K562 (cell line): ENCODE results near the gene ADSS1. TPM values are rescaled to one million over a fixed set of nuclear protein-coding genes. Genes with fewer than 3 reads are reported as not detected.

Experiments used
- ATAC-seq: fragments of 200-7000 bp; cut with Tn5 transposase; 3 replicates; pipeline ENCODE4 v1.9.1; 2020; ENCODE audit warnings: moderate library complexity
- BruUV-seq: library from RNA; stranded (reverse); fragments of 400-500 nt; replicated peaks from 2 replicates; lab custom pipeline; 2021; lab: Mats Ljungman, UMichigan
- CTCF ChIA-PET: fragments of 300-600 bp; formaldehyde crosslinking; extraction: SDS; loops from one replicate; lab custom pipeline; 2021; ENCODE audit warnings: low intra/inter-chr PET ratio; lab: Yijun Ruan, JAX
- POLR2A ChIA-PET: fragments of 300-600, 350-650 bp; sonication (Branson Sonifier 250); formaldehyde crosslinking; extraction: SDS; loops from one replicate; lab custom pipeline; 2021; ENCODE audit warnings: antibody characterized with exemption, inconsistent platforms; lab: Yijun Ruan, JAX
- DNase-seq, 4 experiments: peaks; one replicate each; pipeline versions ENCODE4 v3.0.0 to v3.0.0-alpha.2; 2011 to 2018; ENCODE audit warnings: low spot score in 3 of 4, mixed read lengths in 3 of 4; ENCODE audit errors: extremely low read depth in 1 of 4
- FAIRE-seq: peaks from 2 replicates; lab custom pipeline; 2011; peaks lifted over from hg19 to GRCh38; lab: Jason Lieb, UNC
- H2AFZ ChIP-seq: 2 replicates; pipeline ENCODE4 v1.6.0; 2011; ENCODE audit warnings: low read depth, low read length, control low read depth, inconsistent platforms
- H3K27ac ChIP-seq: fragments of 200-600 bp; 3 replicates; pipeline ENCODE4 v1.8.0; 2011; ENCODE audit warnings: low read depth, mild to moderate bottlenecking, control low read depth, inconsistent platforms, low read length, moderate library complexity, mixed read lengths; ENCODE audit errors: extremely low read depth
- H3K27me3 ChIP-seq, 2 experiments: fragments of 300-600 bp in 1 of 2; 2 replicates in 1 of 2; 3 replicates in 1 of 2; pipeline versions ENCODE4 v1.6.0 to v1.8.0; 2011; ENCODE audit warnings: inconsistent platforms in 2 of 2, low read length in 2 of 2, mild to moderate bottlenecking in 1 of 2, mixed read lengths in 1 of 2, moderate library complexity in 1 of 2; ENCODE audit not compliant: control insufficient read depth in 2 of 2, insufficient read depth in 2 of 2
- H3K36me3 ChIP-seq: fragments of 300-600 bp; 3 replicates; pipeline ENCODE4 v1.8.0; 2011; ENCODE audit warnings: mild to moderate bottlenecking, low read length, inconsistent platforms; ENCODE audit not compliant: control insufficient read depth, insufficient read depth
- H3K4me1 ChIP-seq, 2 experiments: fragments of 200-600 bp in 1 of 2; replicated peaks in 1 of 2; 2 replicates in 1 of 2; 3 replicates in 1 of 2; pipeline versions ENCODE4 v1.5.1 to v1.8.0; 2011; ENCODE audit warnings: inconsistent platforms in 2 of 2, low read length in 2 of 2, mild to moderate bottlenecking in 1 of 2, mixed read lengths in 1 of 2, moderate library complexity in 1 of 2; ENCODE audit not compliant: control insufficient read depth in 2 of 2, insufficient read depth in 2 of 2
- H3K4me2 ChIP-seq: 2 replicates; pipeline ENCODE4 v1.6.1; 2011; ENCODE audit warnings: low read length, control low read depth, inconsistent platforms, mixed read lengths; ENCODE audit not compliant: insufficient read depth
- H3K4me3 ChIP-seq: fragments of 200-600 bp; sonication (generic), shearing (Covaris generic); 2 replicates; pipeline ENCODE4 v1.5.1; 2016; ENCODE audit warnings: control low read depth, inconsistent platforms
- H3K79me2 ChIP-seq: fragments of 200-600 bp; 3 replicates; pipeline ENCODE4 v1.8.0; 2011; ENCODE audit warnings: low read length, inconsistent platforms; ENCODE audit not compliant: control insufficient read depth, insufficient read depth
- H3K9ac ChIP-seq, 2 experiments: 2 replicates each; pipeline versions ENCODE4 v1.6.0 to v1.6.1; 2011; ENCODE audit warnings: low read depth in 2 of 2, low read length in 2 of 2, control low read depth in 1 of 2, inconsistent platforms in 1 of 2, mild to moderate bottlenecking in 1 of 2, mixed read lengths in 1 of 2; ENCODE audit not compliant: insufficient read depth in 1 of 2
- H3K9me1 ChIP-seq: one replicate; pipeline ENCODE4 v1.6.0; 2011; ENCODE audit warnings: inconsistent platforms, mild to moderate bottlenecking, low read length, moderate library complexity; ENCODE audit not compliant: control insufficient read depth, insufficient read depth
- H3K9me3 ChIP-seq: replicated peaks from 2 replicates; pipeline ENCODE4 v1.5.1; 2011; ENCODE audit warnings: low read depth, low read length, inconsistent platforms; ENCODE audit not compliant: control insufficient read depth, insufficient read depth
- H4K20me1 ChIP-seq: replicated peaks from 2 replicates; pipeline ENCODE4 v1.6.1; 2011; ENCODE audit warnings: low read length, inconsistent platforms, mixed read lengths; ENCODE audit not compliant: control insufficient read depth, insufficient read depth
- CTCFL ChIP-seq: IDR thresholded peaks from 2 replicates; pipeline ENCODE4 v1.6.1; 2011; ENCODE audit warnings: borderline replicate concordance, low read depth, mild to moderate bottlenecking, moderate library complexity, low read length; ENCODE audit not compliant: insufficient read depth, poor library complexity, severe bottlenecking
- ETS1 ChIP-seq: conservative IDR thresholded peaks from 2 replicates; pipeline ENCODE4 v1.6.1; 2011; ENCODE audit warnings: low read depth, mild to moderate bottlenecking, low read length; ENCODE audit not compliant: control insufficient read depth
- GABPB1 ChIP-seq: sonication (generic); formaldehyde crosslinking; IDR thresholded peaks from 2 replicates; pipeline ENCODE4 v1.8.0; 2022; ENCODE audit warnings: mild to moderate bottlenecking, missing genetic modification reagents
- SIN3B ChIP-seq: fragments of 450-650 bp; IDR thresholded peaks from 2 replicates; pipeline ENCODE4 v1.6.1; 2017; ENCODE audit warnings: low read depth, mild to moderate bottlenecking, moderate library complexity
- WGBS: fragments of 100-300 bp; shearing (Covaris generic); methylation state at CpG from one replicate; pipeline ENCODE4 v1.1.6; 2016; ENCODE audit warnings: low coverage, mixed read lengths; ENCODE audit not compliant: insufficient coverage; ENCODE audit errors: missing lambda C conversion rate; 5-methylcytosine and 5-hydroxymethylcytosine counted together
- in situ Hi-C: fragments of 300-500 bp; cut with MboI; formaldehyde crosslinking; loops from 4 replicates; pipeline ENCODE4 v1.15.0; 2018; ENCODE audit warnings: inconsistent platforms, mixed read lengths
- intact Hi-C: fragments of 100-400 bp; cut with micrococcal nuclease; formaldehyde crosslinking; loops from 2 replicates; pipeline ENCODE4 v1.14.2; 2022
- polyA plus RNA-seq, 8 experiments: library from polyadenylated mRNA; depleted of rRNA in 4 of 8; stranded (reverse) in 5 of 8; unstranded in 3 of 8; fragments of >200 nt; fragmentation: Nextera tagmentation in 2 of 8; fragmentation: Illumina TruSeq in 1 of 8; extraction: Ambion mirVana in 2 of 8; extraction: Trizol in 1 of 8; gene quantifications; 2 replicates each; pipeline versions ENCODE4 v1.2.1 to v1.2.3, GENCODE V29; 2011 to 2014; ENCODE audit warnings: inconsistent platforms in 1 of 8, missing spikeins in 1 of 8
- total RNA-seq, 7 experiments: library from RNA; depleted of rRNA in 6 of 7; stranded (reverse); fragments of >200 nt in 6 of 7; fragmentation: Illumina TruSeq in 2 of 7; extraction: Trizol in 2 of 7; gene quantifications; 2 replicates each; pipeline versions ENCODE4 v1.2.1 to v1.2.3, GENCODE V29; 2011 to 2021; ENCODE audit warnings: low replicate concordance in 1 of 7

The ADSS1 gene
- total and polyA plus RNA-seq, 9 of the 15 experiments (the other 6 are each of a cell fraction or from before 2014, with no cell fraction given) = 0.53 to 5.9 (median 3.9) TPM

GRCh38 chr14:104756477-104757237 is 32.6 kb downstream of the ADSS1 start (continued):
- TF ChIP-seq CTCFL (no peak), SIN3B (no peak)

- ATAC-seq = no peak
- no peak overlapping the region for H3K9ac ChIP-seq
- ChIA-PET POLR2A (no interaction called here), CTCF (no interaction called here)
- H3K4me2 ChIP-seq = no peak overlapping the region
- no peak overlapping the region for H3K27ac ChIP-seq
- 100% methylated on average over 1 of the region's 10 CpGs for WGBS
- 0 out of 2 replicates have a peak, but pooled peaks cover 8% of the 10 kb centered on the region for H4K20me1 ChIP-seq
- no peaks in the 10 kb centered on the region for H3K9me1 ChIP-seq
- H2AFZ ChIP-seq = no peak overlapping the region
- no TSS peak for BruUV-seq
- peaks cover 9 to 30% of the 10 kb centered on the region in 2 experiments; a peak in 3 of 5 replicates for H3K4me1 ChIP-seq
- FAIRE-seq = no peak
- H3K4me3 ChIP-seq = no peak overlapping the region
- TF ChIP-seq ETS1 (no peak), GABPB1 (CRISPR knock-in tag) (no peak)
- H3K9me3 ChIP-seq = no peaks in the 10 kb centered on the region
- no peaks in the 10 kb centered on the region for H3K27me3 ChIP-seq
- H3K79me2 ChIP-seq = peaks cover 26% of the 10 kb centered on the region
- H3K36me3 ChIP-seq = peaks cover 56% of the 10 kb centered on the region; the same call in 2 of the 3 replicates
- DNase-seq = no peak
- in situ Hi-C loops (no loop called here), intact Hi-C loops (no loop called here)
Measured at GRCh38 chr14:104757238-104757585, 33.2 kb downstream of the ADSS1 start.
